Tibial nerve (tissue), 4 donors: Measurements from ENCODE around the gene BHLHE40. TPM values are rescaled to one million over a fixed set of nuclear protein-coding genes. Genes with fewer than 3 reads are reported as not detected.

ENCODE experiments used
- DNase-seq, 2 donors: peaks; one replicate each; pipeline ENCODE4 v3.0.0-alpha.2; 2019; ENCODE audit warnings: low spot score in 2 of 2
- H3K27ac ChIP-seq, 4 donors: fragments of 200-600 bp; sonication (generic) in 3 of 4; one replicate each; pipeline ENCODE4 v1.5.1; 2017 to 2019; ENCODE audit warnings: mild to moderate bottlenecking in 1 of 4
- H3K27me3 ChIP-seq, 2 donors: fragments of 200-600 bp; sonication (generic) in 1 of 2; one replicate each; pipeline versions ENCODE4 v1.5.1 to v1.6.0; 2017 to 2019
- H3K36me3 ChIP-seq, 3 donors: fragments of 200-600 bp; sonication (generic); one replicate each; pipeline ENCODE4 v1.5.1; 2018 to 2019
- H3K4me1 ChIP-seq, 4 donors: fragments of 200-600 bp; sonication (generic) in 3 of 4; one replicate each; pipeline ENCODE4 v1.5.1; 2017 to 2019
- H3K4me3 ChIP-seq, 4 donors: fragments of 200-600 bp; sonication (generic) in 3 of 4; one replicate each; pipeline ENCODE4 v1.5.1; 2017 to 2019; ENCODE audit warnings: mild to moderate bottlenecking in 1 of 4, moderate library complexity in 1 of 4
- H3K9me3 ChIP-seq, 4 donors: fragments of 200-600 bp; sonication (generic) in 3 of 4; one replicate each; pipeline ENCODE4 v1.5.1; 2017 to 2019
- CTCF ChIP-seq, 5 experiments: fragments of 200-600 bp in 3 of 5; fragments of 450-650 bp in 2 of 5; sonication (generic) in 3 of 5; IDR thresholded peaks; one replicate each; pipeline ENCODE4 v1.5.1; 2016 to 2019; ENCODE audit warnings: antibody characterized with exemption in 5 of 5, mild to moderate bottlenecking in 3 of 5, moderate library complexity in 2 of 5
- EP300 ChIP-seq, 2 donors: sonication (generic); formaldehyde crosslinking; IDR thresholded peaks; one replicate each; pipeline ENCODE4 v1.6.1; 2017; ENCODE audit warnings: antibody characterized with exemption in 2 of 2, mild to moderate bottlenecking in 1 of 2
- POLR2A ChIP-seq, 2 donors: fragments of 450-650 bp; IDR thresholded peaks; one replicate each; pipeline ENCODE4 v1.6.1; 2017; ENCODE audit warnings: antibody characterized with exemption in 2 of 2, mild to moderate bottlenecking in 2 of 2, moderate library complexity in 2 of 2
- WGBS, 2 donors: methylation state at CpG; one replicate each; pipeline ENCODE4 v1.1.5; 2018; 5-methylcytosine and 5-hydroxymethylcytosine counted together
- total RNA-seq, 4 donors: library from RNA; depleted of rRNA; stranded (reverse); fragments of >200 nt; gene quantifications; one replicate each; pipeline ENCODE4 v1.1.0, GENCODE V29; 2016

Gene BHLHE40
- total RNA-seq, 4 donors from 2014 or later: 44.1 to 61.4 (median 53.7) TPM

- H3K27ac ChIP-seq: no peak overlapping the region
- H3K27me3 ChIP-seq: no peaks in the 10 kb centered on the region
- no peaks in the 10 kb centered on the region for H3K36me3 ChIP-seq
- no peaks in the 10 kb centered on the region for H3K9me3 ChIP-seq
- TF ChIP-seq POLR2A (IDR thresholded peaks at IDR 0.05): no peak
- no peak for TF ChIP-seq EP300 (IDR thresholded peaks at IDR 0.05)
- TF ChIP-seq CTCF (IDR thresholded peaks at IDR 0.05): no peak
- no peak for DNase-seq
- peaks cover 0 to 11% (median 2%) of the 10 kb centered on the region in 4 donors for H3K4me1 ChIP-seq
- no peak overlapping the region for H3K4me3 ChIP-seq
- 94% methylated on average over 8 of the region's 8 CpGs for WGBS, 2 donors
Observed at GRCh38 chr3:4996223-4996765, 17.1 kb downstream of the BHLHE40 start.

- no peak for DNase-seq
- Histone ChIP-seq H3K4me3 (no peak overlapping the region), H3K27me3 (no peaks in the 10 kb centered on the region), H3K36me3 (no peaks in the 10 kb centered on the region), H3K27ac (no peak overlapping the region), H3K4me1 (peaks cover 0 to 11% (median 2%) of the 10 kb centered on the region in 4 donors), H3K9me3 (no peaks in the 10 kb centered on the region)
- WGBS, 2 donors: 83 to 84% methylated on average over 11 of the region's 11 CpGs
- no peak for TF ChIP-seq POLR2A (IDR thresholded peaks at IDR 0.05)
Observed at GRCh38 chr3:4996771-4997291, 17.6 kb downstream of the BHLHE40 start.

GRCh38 chr3:4997946-4998345 is 18.7 kb downstream of the BHLHE40 start:
- TF ChIP-seq EP300 (IDR thresholded peaks at IDR 0.05): no peak
- no peak for TF ChIP-seq CTCF (IDR thresholded peaks at IDR 0.05)
- no peak for TF ChIP-seq POLR2A (IDR thresholded peaks at IDR 0.05)
- no peak overlapping the region for H3K27ac ChIP-seq
- no peak for DNase-seq
- no peaks in the 10 kb centered on the region for H3K27me3 ChIP-seq
- WGBS, 2 donors: 87% methylated on average over 7 of the region's 7 CpGs
- no peak overlapping the region for H3K4me3 ChIP-seq
- H3K9me3 ChIP-seq: no peaks in the 10 kb centered on the region
- H3K4me1 ChIP-seq: peaks cover 0 to 11% (median 2%) of the 10 kb centered on the region in 4 donors
- no peaks in the 10 kb centered on the region for H3K36me3 ChIP-seq

- DNase-seq: no peak
- Histone ChIP-seq H3K27ac (no peak overlapping the region), H3K4me1 (peaks cover 0 to 9% (median 2%) of the 10 kb centered on the region in 4 donors), H3K9me3 (no peaks in the 10 kb centered on the region), H3K36me3 (no peaks in the 10 kb centered on the region), H3K27me3 (no peaks in the 10 kb centered on the region), H3K4me3 (no peak overlapping the region)
- no peak for TF ChIP-seq EP300 (IDR thresholded peaks at IDR 0.05)
- TF ChIP-seq CTCF (IDR thresholded peaks at IDR 0.05): no peak
- no peak for TF ChIP-seq POLR2A (IDR thresholded peaks at IDR 0.05)
- WGBS, 2 donors: 61 to 67% methylated on average over 5 to 6 of the region's 6 CpGs
Observed at GRCh38 chr3:4999531-5000184, 20.4 kb downstream of the BHLHE40 start.

- Histone ChIP-seq H3K36me3 (no peaks in the 10 kb centered on the region), H3K4me3 (no peak overlapping the region), H3K27me3 (no peaks in the 10 kb centered on the region), H3K9me3 (no peaks in the 10 kb centered on the region), H3K27ac (no peak overlapping the region), H3K4me1 (no peaks in the 10 kb centered on the region)
- 95 to 97% methylated on average over 4 of the region's 4 CpGs for WGBS, 2 donors
- DNase-seq: no peak
- TF ChIP-seq CTCF (IDR thresholded peaks at IDR 0.05): no peak
- TF ChIP-seq POLR2A (IDR thresholded peaks at IDR 0.05): no peak
- no peak for TF ChIP-seq EP300 (IDR thresholded peaks at IDR 0.05)
Observed at GRCh38 chr3:5001135-5001534, 21.9 kb downstream of the BHLHE40 start.
